SH-SY5Y (cell line): Measurements from ENCODE around the gene XYLT1.

Experiments used
- GATA2 ChIP-seq: IDR thresholded peaks from 2 replicates; pipeline ENCODE4 v1.6.1; 2011; ENCODE audit warnings: mild to moderate bottlenecking, low read depth, low read length
- GATA3 ChIP-seq: IDR thresholded peaks from 2 replicates; pipeline ENCODE4 v1.6.1; 2011; ENCODE audit warnings: low read depth, mild to moderate bottlenecking, low read length, moderate library complexity

XYLT1 gene

GRCh38 chr16:17412221-17412620, 58.5 kb downstream of the XYLT1 start:
- TF ChIP-seq GATA3, result no peak
- no peak for TF ChIP-seq GATA2

- TF ChIP-seq GATA2, result no peak
- TF ChIP-seq GATA3, result no peak
Observed at GRCh38 chr16:17411263-17411662, 59.5 kb downstream of the XYLT1 start.

GRCh38 chr16:17409894-17410293, 60.9 kb downstream of the XYLT1 start:
- TF ChIP-seq GATA3, result no peak
- TF ChIP-seq GATA2, result no peak

GRCh38 chr16:17408955-17409441, 61.8 kb downstream of the XYLT1 start:
- TF ChIP-seq GATA3, result no peak
- no peak for TF ChIP-seq GATA2

GRCh38 chr16:17408296-17408695, 62.5 kb downstream of the XYLT1 start:
- TF ChIP-seq GATA3 (no peak), GATA2 (no peak)

- TF ChIP-seq GATA3 (no peak), GATA2 (no peak)
Observed at GRCh38 chr16:17407321-17407720, 63.4 kb downstream of the XYLT1 start.

- TF ChIP-seq GATA2, result no peak
- TF ChIP-seq GATA3, result no peak
Observed at GRCh38 chr16:17404941-17405689, 65.6 kb downstream of the XYLT1 start.

GRCh38 chr16:17403859-17404545, 66.8 kb downstream of the XYLT1 start:
- TF ChIP-seq GATA3, result no peak
- TF ChIP-seq GATA2, result no peak

- TF ChIP-seq GATA2 (no peak), GATA3 (no peak)
Observed at GRCh38 chr16:17403156-17403809, 67.5 kb downstream of the XYLT1 start.

GRCh38 chr16:17397499-17397891, 73.3 kb downstream of the XYLT1 start:
- TF ChIP-seq GATA2 (peak; percentile 82), GATA3 (peak; percentile 34; the same call in 1 of the 2 replicates)

GRCh38 chr16:17396762-17397498, 73.8 kb downstream of the XYLT1 start:
- TF ChIP-seq GATA3 (no peak), GATA2 (peak; percentile 61)

- TF ChIP-seq GATA3 (no peak), GATA2 (no peak)
Observed at GRCh38 chr16:17395849-17396480, 74.8 kb downstream of the XYLT1 start.

GRCh38 chr16:17392857-17393692, 77.7 kb downstream of the XYLT1 start:
- TF ChIP-seq GATA2 (no peak), GATA3 (no peak)
